Thyroid gland (tissue), 4 donors: ENCODE measurements around the gene RIBC2. TPM values are rescaled to one million over a fixed set of nuclear protein-coding genes. Genes with fewer than 3 reads are reported as not detected.

ENCODE experiments used
- DNase-seq, 2 donors: peaks; one replicate each; pipeline ENCODE4 v3.0.0-alpha.2; 2019
- H3K27ac ChIP-seq, 3 donors: fragments of 200-600 bp; sonication (generic); 1 replicate in 2 of 3; 2 replicates in 1 of 3; pipeline ENCODE4 v1.5.1; 2016 to 2019; ENCODE audit warnings: mild to moderate bottlenecking in 1 of 3, moderate library complexity in 1 of 3
- H3K27me3 ChIP-seq: fragments of 200-600 bp; sonication (generic); one replicate; pipeline ENCODE4 v1.5.1; 2019
- H3K36me3 ChIP-seq, 2 donors: fragments of 200-600 bp; sonication (generic); one replicate each; pipeline ENCODE4 v1.5.1; 2016 to 2019
- H3K4me1 ChIP-seq, 2 donors: fragments of 200-600 bp; sonication (generic); one replicate each; pipeline ENCODE4 v1.5.1; 2017 to 2019
- H3K4me3 ChIP-seq, 3 donors: fragments of 200-600 bp; sonication (generic); replicated peaks in 1 of 3; 1 replicate in 2 of 3; 2 replicates in 1 of 3; pipeline ENCODE4 v1.5.1; 2016; ENCODE audit warnings: mild to moderate bottlenecking in 1 of 3
- H3K9me3 ChIP-seq: fragments of 200-600 bp; sonication (generic); one replicate; pipeline ENCODE4 v1.5.1; 2017
- POLR2A ChIP-seq, 2 donors: fragments of 450-650 bp; IDR thresholded peaks; one replicate each; pipeline ENCODE4 v1.6.1; 2017; ENCODE audit warnings: antibody characterized with exemption in 2 of 2, mild to moderate bottlenecking in 2 of 2, moderate library complexity in 1 of 2
- WGBS, 2 donors: methylation state at CpG; one replicate each; pipeline ENCODE4 v1.1.5; 2017; 5-methylcytosine and 5-hydroxymethylcytosine counted together
- intact Hi-C: fragments of 100-400 bp; cut with DNase I; formaldehyde crosslinking; loops from one replicate; pipeline ENCODE4 v1.15.1; 2023
- total RNA-seq, 4 donors: library from RNA; depleted of rRNA; stranded (reverse); fragments of >200 nt; gene quantifications; one replicate each; pipeline ENCODE4 v1.2.3, GENCODE V29; 2016
- TF ChIP-seq, protein P1 (sequence below), 6 experiments: fragments of 200-600 bp in 3 of 6; fragments of 450-650 bp in 3 of 6; sonication (generic) in 3 of 6; IDR thresholded peaks; one replicate each; pipeline ENCODE4 v1.5.1; 2016 to 2019; ENCODE audit warnings: antibody characterized with exemption in 6 of 6, mild to moderate bottlenecking in 2 of 6, inconsistent platforms in 1 of 6, moderate library complexity in 1 of 6

The RIBC2 gene
- total RNA-seq, 4 donors from 2014 or later = 0.45 to 4.2 TPM; not detected in 2

DNA sequence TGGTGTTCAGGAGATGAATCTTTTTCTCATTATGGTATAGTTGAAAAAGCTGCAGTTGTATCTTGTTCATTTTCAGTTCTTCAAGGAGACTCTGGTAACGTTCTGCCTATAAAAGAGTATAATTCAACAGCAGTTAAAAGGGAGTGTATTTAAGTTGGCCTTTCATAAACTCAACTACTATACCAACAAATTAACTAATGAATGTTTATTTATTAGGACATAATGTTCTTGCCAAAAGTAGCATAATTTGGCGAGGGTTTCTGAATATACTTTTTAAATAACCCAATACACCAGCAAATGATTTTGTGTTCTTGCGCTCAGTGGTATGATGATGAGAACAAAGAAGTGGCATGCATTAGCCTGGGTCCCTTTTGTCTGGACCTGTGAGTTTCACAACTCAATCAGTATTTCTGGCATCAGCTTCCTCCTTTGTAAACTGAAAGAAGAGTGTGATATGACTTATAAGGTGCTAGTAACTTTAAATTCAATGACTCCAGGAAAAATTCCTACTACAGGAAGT lies 11.0 kb upstream of the RIBC2 start:
- Histone ChIP-seq H3K4me1 (no peaks in the 10 kb centered on the region), H3K27ac (no peak overlapping the region), H3K9me3 (no peaks in the 10 kb centered on the region), H3K4me3 (no peak overlapping the region), H3K27me3 (no peaks in the 10 kb centered on the region), H3K36me3 (no peaks in the 10 kb centered on the region)
- TF ChIP-seq POLR2A (IDR thresholded peaks at IDR 0.05) = no peak
- TF ChIP-seq, protein P1, sequence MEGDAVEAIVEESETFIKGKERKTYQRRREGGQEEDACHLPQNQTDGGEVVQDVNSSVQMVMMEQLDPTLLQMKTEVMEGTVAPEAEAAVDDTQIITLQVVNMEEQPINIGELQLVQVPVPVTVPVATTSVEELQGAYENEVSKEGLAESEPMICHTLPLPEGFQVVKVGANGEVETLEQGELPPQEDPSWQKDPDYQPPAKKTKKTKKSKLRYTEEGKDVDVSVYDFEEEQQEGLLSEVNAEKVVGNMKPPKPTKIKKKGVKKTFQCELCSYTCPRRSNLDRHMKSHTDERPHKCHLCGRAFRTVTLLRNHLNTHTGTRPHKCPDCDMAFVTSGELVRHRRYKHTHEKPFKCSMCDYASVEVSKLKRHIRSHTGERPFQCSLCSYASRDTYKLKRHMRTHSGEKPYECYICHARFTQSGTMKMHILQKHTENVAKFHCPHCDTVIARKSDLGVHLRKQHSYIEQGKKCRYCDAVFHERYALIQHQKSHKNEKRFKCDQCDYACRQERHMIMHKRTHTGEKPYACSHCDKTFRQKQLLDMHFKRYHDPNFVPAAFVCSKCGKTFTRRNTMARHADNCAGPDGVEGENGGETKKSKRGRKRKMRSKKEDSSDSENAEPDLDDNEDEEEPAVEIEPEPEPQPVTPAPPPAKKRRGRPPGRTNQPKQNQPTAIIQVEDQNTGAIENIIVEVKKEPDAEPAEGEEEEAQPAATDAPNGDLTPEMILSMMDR (IDR thresholded peaks at IDR 0.05) = no peak
- no peak for DNase-seq
- intact Hi-C loops = no loop called here
- WGBS, 2 donors = 78 to 84% methylated on average over 3 of the region's 3 CpGs

DNA sequence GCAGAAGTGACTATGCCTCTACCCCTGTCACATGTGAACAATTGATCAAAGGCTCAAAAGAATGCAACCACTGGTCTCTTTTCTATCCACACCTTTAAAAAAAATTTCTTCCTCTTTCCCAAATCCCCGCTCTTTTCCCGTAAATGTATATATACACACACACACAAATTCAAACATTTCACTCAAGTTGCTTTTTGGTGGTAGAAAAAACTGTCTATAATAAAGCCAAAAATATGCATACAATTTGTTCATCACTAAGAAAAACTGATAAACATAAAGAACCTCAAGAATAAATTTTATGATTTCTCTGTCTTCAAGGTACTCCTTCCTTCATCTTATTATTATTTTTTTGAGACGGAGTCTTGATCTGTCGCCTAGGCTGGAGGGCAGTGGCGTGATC lies 5.7 kb upstream of the RIBC2 start:
- TF ChIP-seq, protein P1 (IDR thresholded peaks at IDR 0.05) = no peak
- TF ChIP-seq POLR2A (IDR thresholded peaks at IDR 0.05) = no peak
- intact Hi-C loops = no loop called here
- Histone ChIP-seq H3K27ac (no peak overlapping the region), H3K9me3 (no peaks in the 10 kb centered on the region), H3K36me3 (no peaks in the 10 kb centered on the region), H3K4me1 (no peaks in the 10 kb centered on the region), H3K4me3 (no peak overlapping the region), H3K27me3 (no peaks in the 10 kb centered on the region)
- 97 to 98% methylated on average over 5 of the region's 5 CpGs for WGBS, 2 donors
- no peak for DNase-seq

DNA sequence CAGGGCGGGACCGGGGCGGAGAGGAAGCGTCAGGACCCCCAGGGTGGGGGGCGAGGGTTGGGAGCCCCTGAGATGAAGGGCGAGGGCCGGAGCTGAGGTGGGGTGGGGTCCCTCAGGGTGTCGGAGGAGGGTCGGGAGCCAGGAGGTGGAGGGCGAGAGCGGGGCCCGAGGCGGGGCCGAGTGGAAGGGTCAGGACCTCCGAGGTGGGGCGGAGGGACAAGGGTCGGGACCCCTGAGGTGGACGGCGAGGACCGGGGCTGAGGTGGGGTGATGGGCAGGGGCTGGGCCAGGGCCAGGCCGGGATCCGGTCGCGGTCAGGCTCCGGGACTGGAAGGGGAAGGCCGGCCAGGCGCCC lies 503 bp upstream of the RIBC2 start:
- Histone ChIP-seq H3K27ac (no peak overlapping the region), H3K4me3 (peak overlapping the region in 1 of 3 donors; percentile 24), H3K27me3 (no peaks in the 10 kb centered on the region), H3K4me1 (peaks cover 7 to 12% of the 10 kb centered on the region in 2 donors), H3K9me3 (no peaks in the 10 kb centered on the region), H3K36me3 (no peaks in the 10 kb centered on the region)
- WGBS, 2 donors = 90 to 95% methylated on average over 25 to 27 of the region's 27 CpGs
- TF ChIP-seq, protein P1 (IDR thresholded peaks at IDR 0.05) = no peak
- no peak for TF ChIP-seq POLR2A (IDR thresholded peaks at IDR 0.05)
- no peak for DNase-seq
- intact Hi-C loops = no loop called here

DNA sequence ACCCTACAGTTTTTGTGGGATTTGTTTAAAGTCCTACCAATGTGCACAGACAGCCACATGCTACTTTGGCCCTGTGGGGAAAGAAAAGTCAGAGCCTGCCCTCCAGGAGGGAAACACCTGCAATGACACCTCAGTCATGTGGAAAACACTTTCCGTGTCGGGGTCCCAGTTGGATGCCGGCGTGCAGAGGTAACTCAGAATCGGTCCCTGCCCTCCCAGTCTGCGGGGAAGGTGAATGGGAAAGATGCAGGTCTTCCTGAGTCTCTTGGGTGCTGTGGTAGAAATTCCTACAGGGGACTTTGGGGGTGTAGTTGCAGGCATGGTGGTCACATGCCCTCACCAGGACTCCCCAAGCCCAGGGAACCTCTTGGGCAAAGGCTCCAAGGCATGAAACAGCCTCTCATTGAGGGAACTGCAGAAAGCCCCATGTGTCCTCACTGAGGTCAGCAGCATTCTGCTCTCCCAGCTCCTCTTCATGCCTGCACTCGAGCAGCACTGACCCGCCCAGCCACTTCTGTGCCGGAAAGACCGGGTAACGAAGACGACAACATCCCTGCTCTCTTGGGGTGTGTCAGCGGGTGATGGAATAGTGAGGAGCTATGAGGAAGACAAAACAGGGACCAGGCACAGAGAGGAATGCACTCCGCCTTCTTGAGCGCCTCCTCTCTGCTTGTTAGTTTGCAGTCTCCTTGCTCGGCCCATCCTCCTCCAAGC lies 4.7 kb downstream of the RIBC2 start:
- TF ChIP-seq, protein P1 (IDR thresholded peaks at IDR 0.05) = no peak
- no peak for TF ChIP-seq POLR2A (IDR thresholded peaks at IDR 0.05)
- H3K4me3 ChIP-seq = no peak overlapping the region
- H3K9me3 ChIP-seq = no peaks in the 10 kb centered on the region
- intact Hi-C loops = no loop called here
- no peak for DNase-seq
- no peak overlapping the region for H3K27ac ChIP-seq
- H3K36me3 ChIP-seq = no peaks in the 10 kb centered on the region
- WGBS, 2 donors = 86 to 87% methylated on average over 16 of the region's 16 CpGs
- peaks cover 5 to 8% of the 10 kb centered on the region in 2 donors for H3K4me1 ChIP-seq
- H3K27me3 ChIP-seq = no peaks in the 10 kb centered on the region

DNA sequence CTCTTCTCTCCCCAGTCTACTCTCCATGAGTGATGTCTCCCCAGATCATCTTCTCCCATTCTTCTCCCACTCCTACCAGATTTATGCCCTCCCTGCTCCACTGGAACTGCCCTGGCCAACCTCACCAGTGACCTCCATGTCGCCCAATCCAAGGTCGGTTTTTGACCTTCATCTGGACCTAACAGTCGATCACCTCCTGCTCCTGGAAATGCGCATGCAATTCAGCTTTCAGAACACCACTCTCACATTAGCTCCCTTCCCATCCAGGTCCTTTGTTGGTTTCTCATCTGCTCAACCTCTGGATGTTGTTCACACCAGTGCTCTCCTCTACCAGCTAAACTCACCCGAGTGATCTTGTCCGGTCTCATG lies 5.3 kb downstream of the RIBC2 start:
- Histone ChIP-seq H3K36me3 (no peaks in the 10 kb centered on the region), H3K27ac (no peak overlapping the region), H3K27me3 (no peaks in the 10 kb centered on the region), H3K9me3 (no peaks in the 10 kb centered on the region), H3K4me1 (peaks cover 3 to 4% of the 10 kb centered on the region in 2 donors), H3K4me3 (no peak overlapping the region)
- WGBS, 2 donors = 95 to 96% methylated on average over 6 of the region's 6 CpGs
- TF ChIP-seq, protein P1 (IDR thresholded peaks at IDR 0.05) = no peak
- TF ChIP-seq POLR2A (IDR thresholded peaks at IDR 0.05) = no peak
- no peak for DNase-seq
- intact Hi-C loops = no loop called here
